ENCODE measurements around the gene GATA6. TPM values are rescaled to one million over a fixed set of nuclear protein-coding genes. Genes with fewer than 3 reads are reported as not detected.

GATA6 gene
- total RNA-seq, 1 experiment from 2014 or later, result not detected

GRCh38 chr18:22168360-22168921 is 948 bp upstream of the GATA6 start:
- Histone ChIP-seq H2AFZ (ENCODE audit: low read length) (no peak overlapping the region), H3K9ac (ENCODE audit: low read length) (no peak overlapping the region), H3K27me3 (ENCODE audit: low read length) (no peaks in the 10 kb centered on the region), H4K20me1 (ENCODE audit: insufficient read depth, low read depth, low read length) (no peaks in the 10 kb centered on the region), H3K9me3 (ENCODE audit: low read length) (no peaks in the 10 kb centered on the region), H3K4me1 (ENCODE audit: low read length) (no peaks in the 10 kb centered on the region), H3K4me3 (ENCODE audit: low read length) (no peak overlapping the region), H3K79me2 (ENCODE audit: low read length) (no peaks in the 10 kb centered on the region), H3K9me2 (replicated peaks; ENCODE audit: insufficient read depth, low read length) (no peaks in the 10 kb centered on the region), H3K4me2 (ENCODE audit: low read depth, low read length, poor library complexity, severe bottlenecking) (no peak overlapping the region), H3K36me3 (ENCODE audit: insufficient read depth, low read length) (no peaks in the 10 kb centered on the region), H3K27ac (ENCODE audit: low read length) (no peak overlapping the region)
- no peak for DNase-seq

- Histone ChIP-seq H3K27ac (ENCODE audit: low read length) (no peak overlapping the region), H3K79me2 (ENCODE audit: low read length) (no peaks in the 10 kb centered on the region), H3K27me3 (ENCODE audit: low read length) (no peaks in the 10 kb centered on the region), H3K9me2 (replicated peaks; ENCODE audit: insufficient read depth, low read length) (no peaks in the 10 kb centered on the region), H3K9me3 (ENCODE audit: low read length) (no peaks in the 10 kb centered on the region), H2AFZ (ENCODE audit: low read length) (no peak overlapping the region), H4K20me1 (ENCODE audit: insufficient read depth, low read depth, low read length) (no peaks in the 10 kb centered on the region), H3K9ac (ENCODE audit: low read length) (no peak overlapping the region), H3K4me2 (ENCODE audit: low read depth, low read length, poor library complexity, severe bottlenecking) (no peak overlapping the region), H3K4me1 (ENCODE audit: low read length) (no peaks in the 10 kb centered on the region), H3K36me3 (ENCODE audit: insufficient read depth, low read length) (no peaks in the 10 kb centered on the region), H3K4me3 (ENCODE audit: low read length) (no peak overlapping the region)
- no peak for DNase-seq
Observed at GRCh38 chr18:22169889-22170420, 566 bp downstream of the GATA6 start.

DNA sequence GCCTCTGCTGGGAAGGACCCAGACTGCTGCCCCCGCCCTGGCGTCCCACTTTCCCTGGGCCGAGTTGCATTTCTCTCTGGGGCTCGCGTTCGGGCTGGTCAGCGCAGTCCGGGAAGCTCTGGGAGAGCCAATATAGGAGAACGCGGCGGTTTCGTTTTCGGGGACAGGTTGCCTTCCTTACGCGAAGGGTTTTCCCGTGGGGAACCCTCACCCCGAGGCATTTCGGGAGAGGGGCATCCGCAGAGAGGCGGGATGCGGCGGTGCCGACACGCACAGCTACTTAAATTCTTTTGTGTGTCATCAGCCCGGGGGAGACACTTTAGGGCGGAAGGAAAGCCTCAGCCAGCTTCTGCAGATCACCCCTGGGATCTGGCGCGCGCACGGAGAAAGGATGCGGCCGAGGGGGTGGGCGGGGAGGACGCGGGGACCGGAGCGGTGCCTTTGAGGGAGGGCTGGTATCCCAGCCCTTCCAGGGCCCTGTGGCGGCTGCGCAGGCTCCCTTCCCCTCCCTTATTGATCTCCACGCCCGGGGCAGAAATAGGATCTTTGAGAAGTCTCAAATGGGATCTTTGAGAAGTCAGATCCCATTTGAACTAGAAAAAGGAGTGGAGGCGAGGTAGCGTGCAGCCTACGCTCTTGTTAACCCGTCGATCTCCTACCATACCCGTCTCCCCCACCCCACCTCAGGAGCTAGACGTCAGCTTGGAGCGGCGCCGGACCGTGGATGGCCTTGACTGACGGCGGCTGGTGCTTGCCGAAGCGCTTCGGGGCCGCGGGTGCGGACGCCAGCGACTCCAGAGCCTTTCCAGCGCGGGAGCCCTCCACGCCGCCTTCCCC is 1.2 kb downstream of the GATA6 start:
- no peak overlapping the region for H2AFZ ChIP-seq (ENCODE audit: low read length)
- no peak overlapping the region for H3K9ac ChIP-seq (ENCODE audit: low read length)
- no peaks in the 10 kb centered on the region for H3K9me3 ChIP-seq (ENCODE audit: low read length)
- H3K27ac ChIP-seq (ENCODE audit: low read length), result no peak overlapping the region
- H3K9me2 ChIP-seq (replicated peaks; ENCODE audit: insufficient read depth, low read length), result no peaks in the 10 kb centered on the region
- no peaks in the 10 kb centered on the region for H3K27me3 ChIP-seq (ENCODE audit: low read length)
- no peak overlapping the region for H3K4me3 ChIP-seq (ENCODE audit: low read length)
- H3K4me2 ChIP-seq (ENCODE audit: low read depth, low read length, poor library complexity, severe bottlenecking), result no peak overlapping the region
- no peaks in the 10 kb centered on the region for H4K20me1 ChIP-seq (ENCODE audit: insufficient read depth, low read depth, low read length)
- no peak for DNase-seq
- no peaks in the 10 kb centered on the region for H3K4me1 ChIP-seq (ENCODE audit: low read length)
- no peaks in the 10 kb centered on the region for H3K36me3 ChIP-seq (ENCODE audit: insufficient read depth, low read length)
- H3K79me2 ChIP-seq (ENCODE audit: low read length), result no peaks in the 10 kb centered on the region

GRCh38 chr18:22171258-22172119 is 2.1 kb downstream of the GATA6 start:
- Histone ChIP-seq H3K4me3 (ENCODE audit: low read length) (no peak overlapping the region), H2AFZ (ENCODE audit: low read length) (no peak overlapping the region), H4K20me1 (ENCODE audit: insufficient read depth, low read depth, low read length) (no peaks in the 10 kb centered on the region), H3K27me3 (ENCODE audit: low read length) (no peaks in the 10 kb centered on the region), H3K9me2 (replicated peaks; ENCODE audit: insufficient read depth, low read length) (no peaks in the 10 kb centered on the region), H3K9me3 (ENCODE audit: low read length) (no peaks in the 10 kb centered on the region), H3K79me2 (ENCODE audit: low read length) (no peaks in the 10 kb centered on the region), H3K9ac (ENCODE audit: low read length) (no peak overlapping the region), H3K4me2 (ENCODE audit: low read depth, low read length, poor library complexity, severe bottlenecking) (no peak overlapping the region), H3K4me1 (ENCODE audit: low read length) (no peaks in the 10 kb centered on the region), H3K27ac (ENCODE audit: low read length) (no peak overlapping the region), H3K36me3 (ENCODE audit: insufficient read depth, low read length) (no peaks in the 10 kb centered on the region)
- no peak for DNase-seq

- Histone ChIP-seq H3K9ac (ENCODE audit: low read length) (no peak overlapping the region), H3K4me1 (ENCODE audit: low read length) (no peaks in the 10 kb centered on the region), H3K4me3 (ENCODE audit: low read length) (no peak overlapping the region), H3K79me2 (ENCODE audit: low read length) (no peaks in the 10 kb centered on the region), H3K36me3 (ENCODE audit: insufficient read depth, low read length) (no peaks in the 10 kb centered on the region), H4K20me1 (ENCODE audit: insufficient read depth, low read depth, low read length) (no peaks in the 10 kb centered on the region), H3K4me2 (ENCODE audit: low read depth, low read length, poor library complexity, severe bottlenecking) (no peak overlapping the region), H3K27ac (ENCODE audit: low read length) (no peak overlapping the region), H3K9me2 (replicated peaks; ENCODE audit: insufficient read depth, low read length) (no peaks in the 10 kb centered on the region), H3K27me3 (ENCODE audit: low read length) (no peaks in the 10 kb centered on the region), H3K9me3 (ENCODE audit: low read length) (no peaks in the 10 kb centered on the region), H2AFZ (ENCODE audit: low read length) (no peak overlapping the region)
- DNase-seq, result no peak
Observed at GRCh38 chr18:22172120-22172582, 2.8 kb downstream of the GATA6 start.

DNA sequence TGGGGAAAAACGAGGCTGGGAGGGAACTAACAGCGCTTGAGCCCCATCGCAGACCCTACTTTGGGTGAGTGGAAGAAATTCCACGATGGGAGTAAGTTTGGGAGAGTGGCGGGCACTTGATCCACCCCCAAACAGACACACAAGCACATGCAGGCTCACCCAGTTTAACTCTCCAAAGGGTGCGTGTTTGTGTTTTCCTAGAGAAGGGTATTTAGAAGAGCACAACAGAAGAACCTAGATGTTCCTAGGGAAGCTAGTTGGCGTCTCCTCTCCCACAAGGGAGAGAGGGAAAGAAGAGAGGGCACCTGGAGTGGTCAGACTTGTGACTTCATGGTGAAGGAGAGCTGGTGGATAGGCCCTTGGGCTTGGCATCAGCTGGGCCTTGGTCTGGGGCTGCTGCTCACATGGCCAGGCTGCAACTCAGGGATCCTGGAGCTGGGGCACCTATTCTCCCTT is 3.2 kb downstream of the GATA6 start:
- H3K79me2 ChIP-seq (ENCODE audit: low read length), result no peaks in the 10 kb centered on the region
- H3K9me2 ChIP-seq (replicated peaks; ENCODE audit: insufficient read depth, low read length), result no peaks in the 10 kb centered on the region
- H3K27me3 ChIP-seq (ENCODE audit: low read length), result no peaks in the 10 kb centered on the region
- no peaks in the 10 kb centered on the region for H4K20me1 ChIP-seq (ENCODE audit: insufficient read depth, low read depth, low read length)
- H3K27ac ChIP-seq (ENCODE audit: low read length), result no peak overlapping the region
- no peak overlapping the region for H3K4me3 ChIP-seq (ENCODE audit: low read length)
- DNase-seq, result no peak
- H3K9me3 ChIP-seq (ENCODE audit: low read length), result no peaks in the 10 kb centered on the region
- H3K9ac ChIP-seq (ENCODE audit: low read length), result no peak overlapping the region
- no peaks in the 10 kb centered on the region for H3K36me3 ChIP-seq (ENCODE audit: insufficient read depth, low read length)
- H2AFZ ChIP-seq (ENCODE audit: low read length), result no peak overlapping the region
- H3K4me1 ChIP-seq (ENCODE audit: low read length), result no peaks in the 10 kb centered on the region
- H3K4me2 ChIP-seq (ENCODE audit: low read depth, low read length, poor library complexity, severe bottlenecking), result no peak overlapping the region

- H3K4me3 ChIP-seq (ENCODE audit: low read length), result no peak overlapping the region
- H3K79me2 ChIP-seq (ENCODE audit: low read length), result no peaks in the 10 kb centered on the region
- no peaks in the 10 kb centered on the region for H3K27me3 ChIP-seq (ENCODE audit: low read length)
- H3K9me3 ChIP-seq (ENCODE audit: low read length), result no peaks in the 10 kb centered on the region
- no peaks in the 10 kb centered on the region for H4K20me1 ChIP-seq (ENCODE audit: insufficient read depth, low read depth, low read length)
- H2AFZ ChIP-seq (ENCODE audit: low read length), result no peak overlapping the region
- H3K4me1 ChIP-seq (ENCODE audit: low read length), result no peaks in the 10 kb centered on the region
- no peaks in the 10 kb centered on the region for H3K36me3 ChIP-seq (ENCODE audit: insufficient read depth, low read length)
- no peak overlapping the region for H3K27ac ChIP-seq (ENCODE audit: low read length)
- H3K9me2 ChIP-seq (replicated peaks; ENCODE audit: insufficient read depth, low read length), result no peaks in the 10 kb centered on the region
- no peak overlapping the region for H3K4me2 ChIP-seq (ENCODE audit: low read depth, low read length, poor library complexity, severe bottlenecking)
- no peak for DNase-seq
- H3K9ac ChIP-seq (ENCODE audit: low read length), result no peak overlapping the region
Observed at GRCh38 chr18:22173221-22173927, 4.0 kb downstream of the GATA6 start.
